Right kidney (tissue), 1 donor: ENCODE data around the gene GMDS.
"Not testable (repeated sequence)": the region's sequence is repeated elsewhere in the genome, so short reads cannot be mapped to it uniquely, and the experiment has no call there.

Experiments used
- DNase-seq: peaks from one replicate; pipeline ENCODE4 v3.0.0-alpha.2; 2016

Gene GMDS

DNA sequence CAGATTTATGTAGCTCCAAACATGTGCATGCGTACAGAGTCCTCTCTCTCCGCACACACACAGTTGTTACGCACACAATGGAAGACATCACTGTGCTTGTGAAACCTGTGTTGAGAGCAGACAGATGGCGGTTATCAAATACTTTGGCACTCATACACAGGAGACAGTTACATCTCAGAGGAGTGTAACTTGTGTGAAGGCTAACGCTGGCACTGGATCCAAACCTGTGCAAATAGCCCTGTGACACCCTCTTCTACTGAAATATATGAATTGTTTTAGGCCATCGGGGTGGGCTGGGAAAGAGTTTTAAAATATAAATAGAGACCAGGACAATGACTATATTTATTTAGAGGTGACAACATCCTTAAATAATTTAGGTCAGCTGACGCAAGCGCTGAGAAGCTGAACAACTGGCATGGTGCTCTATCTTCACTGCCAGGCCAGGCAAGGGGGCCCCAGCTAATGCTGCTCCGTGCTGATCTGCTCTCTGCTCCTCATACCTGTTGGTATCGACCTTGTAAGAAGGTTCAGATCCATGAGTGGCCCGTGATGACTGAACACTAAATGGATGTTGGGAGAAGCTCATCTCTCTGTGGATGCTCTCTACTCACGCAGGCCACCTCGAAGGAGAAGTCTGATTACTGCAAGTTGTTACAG, 566.2 kb downstream of the GMDS start:
- DNase-seq = no peak

- DNase-seq = no peak
Observed at GRCh38 chr6:1678201-1678600, 567.2 kb downstream of the GMDS start.

GRCh38 chr6:1672379-1672778, 573.0 kb downstream of the GMDS start:
- no peak for DNase-seq

GRCh38 chr6:1670711-1671462, 574.5 kb downstream of the GMDS start:
- peak; percentile 42 for DNase-seq

DNA sequence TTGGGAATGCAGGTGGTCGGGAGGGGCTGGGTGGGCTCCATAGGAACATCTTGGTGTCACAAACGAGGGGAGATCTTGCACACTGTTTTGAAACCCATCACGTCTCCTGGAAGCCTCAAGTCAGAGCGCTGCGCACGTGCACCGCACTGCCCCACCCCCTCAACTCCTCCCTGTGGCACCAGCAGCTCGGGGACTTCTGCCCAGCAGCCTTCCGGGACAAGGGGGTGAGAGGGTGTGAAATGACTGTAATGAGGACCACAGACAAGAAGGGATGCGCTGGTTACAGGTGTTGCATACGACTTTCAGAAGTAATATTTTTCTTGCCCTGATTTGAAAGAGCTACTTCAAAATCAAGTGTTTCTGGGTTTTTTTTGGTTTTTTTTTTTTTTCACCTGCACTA, 575.4 kb downstream of the GMDS start:
- DNase-seq = no peak

DNA sequence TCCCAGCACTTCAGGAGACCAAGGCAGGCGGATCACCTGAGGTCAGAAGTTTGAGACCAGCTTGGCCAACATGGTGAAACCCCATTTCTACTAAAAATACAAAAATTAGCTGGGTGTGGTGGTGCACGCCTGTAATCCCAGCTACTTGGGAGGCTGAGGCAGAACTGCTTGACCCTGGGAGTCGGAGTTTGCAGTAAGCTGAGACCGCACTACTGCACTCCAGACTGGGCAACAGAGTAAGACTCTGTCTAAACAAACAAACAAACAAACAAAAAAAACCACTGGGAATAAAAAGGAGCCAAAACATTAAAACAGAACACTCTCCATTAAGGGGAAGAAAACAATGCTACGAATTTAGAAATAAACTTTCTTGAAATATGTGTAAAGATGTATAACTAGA, 576.9 kb downstream of the GMDS start:
- DNase-seq = not testable (repeated sequence)

- DNase-seq = no peak
Observed at GRCh38 chr6:1667805-1668175, 577.6 kb downstream of the GMDS start.

GRCh38 chr6:1667012-1667804, 578.2 kb downstream of the GMDS start:
- DNase-seq = no peak

DNA sequence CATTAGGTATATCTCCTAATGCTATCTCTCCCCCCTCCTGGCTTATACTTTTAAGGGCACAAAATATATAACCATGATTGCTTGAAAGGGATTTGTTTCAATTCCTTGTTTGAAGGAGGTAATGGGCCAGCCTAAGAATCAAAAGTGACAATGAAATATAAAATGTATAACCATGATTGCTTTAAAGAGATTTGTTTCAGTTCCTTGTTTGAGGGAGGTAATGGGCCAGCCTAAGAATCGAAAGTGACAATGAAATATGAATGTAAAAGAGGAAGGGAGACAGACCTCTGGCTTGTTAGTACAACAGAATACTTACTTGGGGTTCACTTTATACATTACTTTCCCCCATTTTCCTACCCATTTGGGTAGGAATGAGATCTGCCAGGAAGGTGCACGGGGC, 580.2 kb downstream of the GMDS start:
- no peak for DNase-seq

- no peak for DNase-seq
Observed at GRCh38 chr6:1664329-1664728, 581.1 kb downstream of the GMDS start.

DNA sequence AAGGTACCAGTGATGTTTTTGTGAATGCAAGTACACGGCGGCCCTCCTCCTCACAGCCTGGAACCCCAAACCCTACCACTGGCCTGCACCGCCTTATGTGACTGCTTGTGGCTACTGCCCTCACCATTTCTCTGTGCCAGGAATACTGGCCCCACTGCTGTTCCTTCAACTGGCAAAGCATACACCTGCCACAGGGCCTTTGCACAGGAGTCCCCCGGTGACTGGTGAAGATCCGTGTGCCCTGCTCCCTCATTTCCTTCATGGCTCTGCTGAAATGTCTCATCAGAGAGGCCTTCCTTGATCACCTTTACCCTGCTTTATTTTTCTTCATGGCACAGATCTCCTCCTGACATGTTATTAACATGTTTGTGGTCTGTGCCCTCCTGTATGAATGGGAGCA, 581.9 kb downstream of the GMDS start:
- no peak for DNase-seq

- no peak for DNase-seq
Observed at GRCh38 chr6:1662534-1662933, 582.9 kb downstream of the GMDS start.

GRCh38 chr6:1659816-1660215, 585.6 kb downstream of the GMDS start:
- no peak for DNase-seq

- no peak for DNase-seq
Observed at GRCh38 chr6:1658212-1659005, 587.0 kb downstream of the GMDS start.

GRCh38 chr6:1657771-1658165, 587.6 kb downstream of the GMDS start:
- no peak for DNase-seq

- peak; percentile 58 for DNase-seq
Observed at GRCh38 chr6:1657116-1657770, 588.2 kb downstream of the GMDS start.

GRCh38 chr6:1654054-1654453, 591.4 kb downstream of the GMDS start:
- no peak for DNase-seq

- no peak for DNase-seq
Observed at GRCh38 chr6:1652842-1653241, 592.6 kb downstream of the GMDS start.

GRCh38 chr6:1651362-1651761, 594.0 kb downstream of the GMDS start:
- no peak for DNase-seq

DNA sequence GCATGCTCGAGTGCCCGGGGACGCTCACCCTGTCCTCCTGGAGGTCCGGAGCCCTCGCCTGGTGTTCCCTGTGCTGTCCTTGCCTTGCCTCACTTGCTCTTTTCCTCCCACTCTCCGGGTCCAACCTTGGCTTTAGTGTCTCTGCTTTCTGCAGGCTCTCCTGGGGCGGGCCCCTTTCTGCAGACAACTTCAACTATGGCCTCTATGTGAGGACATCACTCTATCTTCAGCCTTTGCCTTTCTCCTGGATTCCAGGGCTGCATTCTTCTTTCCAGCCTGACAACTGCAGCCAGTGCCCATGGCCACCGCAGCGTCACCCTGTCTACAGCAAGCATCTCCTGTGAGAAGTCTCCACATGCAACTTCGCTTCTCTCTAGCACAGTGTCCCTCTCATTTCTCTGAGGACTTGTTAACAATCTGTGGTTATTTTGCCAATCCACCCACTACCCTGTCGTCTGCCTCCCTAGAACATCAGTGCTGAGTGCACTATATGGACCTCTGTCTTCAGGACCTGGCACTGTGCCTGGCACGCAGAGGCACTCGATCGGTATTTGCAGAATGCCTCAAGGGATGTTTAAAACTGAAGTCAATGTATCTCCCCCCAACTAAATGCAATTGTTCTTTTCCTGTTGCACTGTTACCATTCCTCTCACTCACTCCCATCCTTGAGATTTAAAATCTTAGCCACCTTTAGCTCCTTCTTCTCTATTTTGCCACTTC, 599.8 kb downstream of the GMDS start:
- no peak for DNase-seq

GRCh38 chr6:1644516-1645060, 600.8 kb downstream of the GMDS start:
- no peak for DNase-seq
